HepG2 (cell line): Measurements from ENCODE around the gene BCKDHB. TPM values are rescaled to one million over a fixed set of nuclear protein-coding genes. Genes with fewer than 3 reads are reported as not detected.

Source experiments
- DNMT3B ChIP-seq: conservative IDR thresholded peaks from 2 replicates; pipeline ENCODE4 v1.6.1; 2016; ENCODE audit warnings: missing biosample characterization, control low read depth
- HMG20B ChIP-seq: conservative IDR thresholded peaks from 2 replicates; pipeline ENCODE4 v1.6.1; 2016; ENCODE audit warnings: missing genetic modification reagents, missing compliant biosample characterization
- HMGXB4 ChIP-seq, 2 experiments: sonication (generic) in 1 of 2; formaldehyde crosslinking in 1 of 2; IDR thresholded peaks; 2 replicates each; pipeline versions ENCODE4 v1.4.0 to v1.6.1; 2018 to 2020; ENCODE audit warnings: missing genetic modification reagents in 2 of 2, borderline replicate concordance in 1 of 2, low read depth in 1 of 2, mild to moderate bottlenecking in 1 of 2, missing biosample characterization in 1 of 2
- HNF1A ChIP-seq, 2 experiments: sonication (generic) in 1 of 2; formaldehyde crosslinking in 1 of 2; IDR thresholded peaks; 2 replicates each; pipeline versions ENCODE4 v1.4.0 to v1.6.1; 2016 to 2020; ENCODE audit warnings: borderline replicate concordance in 1 of 2, low read depth in 1 of 2, mild to moderate bottlenecking in 1 of 2, missing genetic modification reagents in 1 of 2
- HNF4G ChIP-seq, 2 experiments: sonication (generic) in 1 of 2; formaldehyde crosslinking in 1 of 2; IDR thresholded peaks; 2 replicates each; pipeline versions ENCODE4 v1.4.0 to v1.6.1; 2011 to 2020; ENCODE audit warnings: borderline replicate concordance in 2 of 2, low read depth in 2 of 2, mild to moderate bottlenecking in 2 of 2, low read length in 1 of 2, missing genetic modification reagents in 1 of 2, moderate library complexity in 1 of 2
- KDM5B ChIP-seq: sonication (generic); formaldehyde crosslinking; IDR thresholded peaks from 2 replicates; pipeline ENCODE4 v1.4.0; 2020; ENCODE audit warnings: missing genetic modification reagents, mild to moderate bottlenecking, borderline replicate concordance
- KLF6 ChIP-seq: IDR thresholded peaks from 2 replicates; pipeline ENCODE4 v1.8.0; 2016; ENCODE audit warnings: missing biosample characterization, missing genetic modification reagents
- MYC ChIP-seq: sonication (generic); formaldehyde crosslinking; IDR thresholded peaks from 2 replicates; pipeline ENCODE4 v1.9.0; 2021; ENCODE audit warnings: missing genetic modification reagents, borderline replicate concordance
- PHF21A ChIP-seq: sonication (generic); formaldehyde crosslinking; IDR thresholded peaks from 2 replicates; pipeline ENCODE4 v1.5.0; 2020; ENCODE audit warnings: mild to moderate bottlenecking, missing genetic modification reagents
- SALL1 ChIP-seq: sonication (generic); formaldehyde crosslinking; IDR thresholded peaks from 2 replicates; pipeline ENCODE4 v1.8.0; 2022; ENCODE audit warnings: mild to moderate bottlenecking, missing genetic modification reagents
- SRF ChIP-seq: IDR thresholded peaks from 2 replicates; pipeline ENCODE4 v1.6.1; 2011; ENCODE audit warnings: mild to moderate bottlenecking, low read depth, low read length, moderate library complexity
- ZNF224 ChIP-seq: sonication (generic); formaldehyde crosslinking; IDR thresholded peaks from 2 replicates; pipeline ENCODE4 v1.5.0; 2020; ENCODE audit warnings: mild to moderate bottlenecking, missing genetic modification reagents
- ZNF33A ChIP-seq: sonication (generic); formaldehyde crosslinking; IDR thresholded peaks from 2 replicates; pipeline ENCODE4 v1.5.1; 2020; ENCODE audit warnings: missing genetic modification reagents, mild to moderate bottlenecking, moderate library complexity, borderline replicate concordance
- ZNF501 ChIP-seq: sonication (generic); formaldehyde crosslinking; IDR thresholded peaks from 2 replicates; pipeline ENCODE4 v1.5.1; 2020; ENCODE audit warnings: mild to moderate bottlenecking, moderate library complexity, missing genetic modification reagents
- ZNF512 ChIP-seq: sonication (generic); formaldehyde crosslinking; IDR thresholded peaks from 2 replicates; pipeline ENCODE4 v1.4.0; 2020; ENCODE audit warnings: mild to moderate bottlenecking, missing genetic modification reagents
- ZNF564 ChIP-seq: sonication (generic); formaldehyde crosslinking; IDR thresholded peaks from 2 replicates; pipeline ENCODE4 v1.8.1; 2023; ENCODE audit warnings: mild to moderate bottlenecking, missing genetic modification reagents
- ZNF570 ChIP-seq: sonication (generic); formaldehyde crosslinking; IDR thresholded peaks from 2 replicates; pipeline ENCODE4 v1.4.0; 2020; ENCODE audit warnings: mild to moderate bottlenecking, missing genetic modification reagents, borderline replicate concordance
- ZNF576 ChIP-seq: sonication (generic); formaldehyde crosslinking; IDR thresholded peaks from 2 replicates; pipeline ENCODE4 v1.4.0; 2020; ENCODE audit warnings: mild to moderate bottlenecking, missing genetic modification reagents
- ZNF660 ChIP-seq: sonication (generic); formaldehyde crosslinking; IDR thresholded peaks from 2 replicates; pipeline ENCODE4 v1.5.1; 2020; ENCODE audit warnings: mild to moderate bottlenecking, low read depth, missing genetic modification reagents, borderline replicate concordance
- ZNF841 ChIP-seq: sonication (generic); formaldehyde crosslinking; IDR thresholded peaks from 2 replicates; pipeline ENCODE4 v1.8.1; 2023; ENCODE audit warnings: missing genetic modification reagents, borderline replicate concordance
- polyA plus RNA-seq, 8 experiments: library from polyadenylated mRNA; depleted of rRNA in 3 of 8; stranded (reverse) in 7 of 8; unstranded in 1 of 8; fragments of >200 nt; fragmentation: Illumina TruSeq in 4 of 8; extraction: Trizol in 4 of 8; gene quantifications; 2 replicates each; pipeline versions ENCODE4 v1.2.1 to v1.2.3, GENCODE V29; 2011 to 2016; ENCODE audit warnings: low read depth in 4 of 8, missing spikeins in 1 of 8, mixed read lengths in 1 of 8; ENCODE audit not compliant: insufficient read depth in 1 of 8
- total RNA-seq, 5 experiments: library from RNA; depleted of rRNA; stranded (reverse); fragments of >200 nt; fragmentation: Illumina TruSeq; extraction: Trizol; gene quantifications; 2 replicates each; pipeline ENCODE4 v1.2.3, GENCODE V29; 2016; ENCODE audit warnings: low read depth in 1 of 5

BCKDHB gene
- total and polyA plus RNA-seq, 2 of the 13 experiments (the other 11 are each of a cell fraction or from before 2014, with no cell fraction given), result 10.8 to 13.6 TPM

GRCh38 chr6:80106418-80107235 lies at the start of gene BCKDHB (continued):
- TF ChIP-seq ZNF512 (CRISPR knock-in tag), result no peak
- peak; percentile 86 for TF ChIP-seq SALL1 (CRISPR knock-in tag)
- no peak for TF ChIP-seq ZNF564 (CRISPR knock-in tag)
- no peak for TF ChIP-seq ZNF660 (CRISPR knock-in tag)
- peak; percentile 56; the same call in 1 of the 2 replicates for TF ChIP-seq KLF6 (CRISPR knock-in tag)
- TF ChIP-seq PHF21A (CRISPR knock-in tag), result peak; percentile 73; the same call in 1 of the 2 replicates
- TF ChIP-seq ZNF501 (CRISPR knock-in tag), result peak; percentile 81
- TF ChIP-seq ZNF841 (CRISPR knock-in tag), result no peak
- peak; percentile 86 for TF ChIP-seq MYC
- no peak for TF ChIP-seq HNF1A (IDR thresholded peaks at IDR 0.05; ENCODE audit: low read depth)
- TF ChIP-seq HNF1A (CRISPR knock-in tag; IDR thresholded peaks at IDR 0.05; ENCODE audit: borderline replicate concordance), result no peak
- no peak for TF ChIP-seq ZNF570 (CRISPR knock-in tag)
- no peak for TF ChIP-seq HMG20B
- TF ChIP-seq SRF, result no peak
- TF ChIP-seq HNF4G (IDR thresholded peaks at IDR 0.05; ENCODE audit: borderline replicate concordance, low read depth, low read length), result no peak
- no peak for TF ChIP-seq HNF4G (CRISPR knock-in tag; IDR thresholded peaks at IDR 0.05; ENCODE audit: borderline replicate concordance, low read depth)
- peak; percentile 84 for TF ChIP-seq KDM5B
- peak; percentile 68 to 70; a peak in 3 of 4 replicates for TF ChIP-seq HMGXB4 (CRISPR knock-in tag; IDR thresholded peaks at IDR 0.05; ENCODE audit: borderline replicate concordance in 1 of 2, low read depth in 1 of 2)
- peak; percentile 52; the same call in 1 of the 2 replicates for TF ChIP-seq ZNF576
- no peak for TF ChIP-seq ZNF224 (CRISPR knock-in tag)
- no peak for TF ChIP-seq DNMT3B
- no peak for TF ChIP-seq ZNF33A
